Measurements from ENCODE around the gene B4GALT1.
A peak's percentile ranks its signal among the peaks of the same experiment; 100 is the strongest.

The B4GALT1 gene

GRCh38 chr9:33167084-33167971 is at the start of gene B4GALT1:
Gene B4GALT1 (minus strand): TSS chr9:33167336. CDS start chr9:33167169, 167 bp downstream.
- peak; percentile 92 to 96 for DNase-seq (ENCODE audit: low read depth in 2 of 2)

- no peak for DNase-seq (ENCODE audit: low read depth in 2 of 2)
These were observed 44.7 kb upstream of the B4GALT1 start for GRCh38 chr9:33211695-33212393.

- no peak for DNase-seq (ENCODE audit: low read depth in 2 of 2)
These were observed 43.0 kb upstream of the B4GALT1 start for GRCh38 chr9:33210006-33210715.

GRCh38 chr9:33209394-33209793 is 42.3 kb upstream of the B4GALT1 start:
- no peak for DNase-seq (ENCODE audit: low read depth in 2 of 2)

- DNase-seq (ENCODE audit: low read depth in 2 of 2) = peak; percentile 4
These were observed 35.5 kb upstream of the B4GALT1 start for GRCh38 chr9:33202552-33203201.

- no peak for DNase-seq (ENCODE audit: low read depth in 2 of 2)
These were observed 34.9 kb upstream of the B4GALT1 start for GRCh38 chr9:33202018-33202417.

GRCh38 chr9:33198165-33198564 is 31.0 kb upstream of the B4GALT1 start:
- DNase-seq (ENCODE audit: low read depth in 2 of 2) = no peak

GRCh38 chr9:33197279-33198152 is 30.4 kb upstream of the B4GALT1 start:
- no peak for DNase-seq (ENCODE audit: low read depth in 2 of 2)

- DNase-seq (ENCODE audit: low read depth in 2 of 2) = no peak
These were observed 29.6 kb upstream of the B4GALT1 start for GRCh38 chr9:33196736-33197135.

- DNase-seq (ENCODE audit: low read depth in 2 of 2) = no peak
These were observed 26.7 kb upstream of the B4GALT1 start for GRCh38 chr9:33193818-33194217.

- DNase-seq (ENCODE audit: low read depth in 2 of 2) = no peak
These were observed 25.5 kb upstream of the B4GALT1 start for GRCh38 chr9:33192493-33193255.

GRCh38 chr9:33190021-33190705 is 23.0 kb upstream of the B4GALT1 start:
- DNase-seq (ENCODE audit: low read depth in 2 of 2) = no peak

GRCh38 chr9:33189331-33189791 is 22.2 kb upstream of the B4GALT1 start:
- DNase-seq (ENCODE audit: low read depth in 2 of 2) = no peak

- no peak for DNase-seq (ENCODE audit: low read depth in 2 of 2)
These were observed 21.6 kb upstream of the B4GALT1 start for GRCh38 chr9:33188711-33189110.

GRCh38 chr9:33187519-33188218 is 20.5 kb upstream of the B4GALT1 start:
- no peak for DNase-seq (ENCODE audit: low read depth in 2 of 2)

- DNase-seq (ENCODE audit: low read depth in 2 of 2) = no peak
These were observed 19.5 kb upstream of the B4GALT1 start for GRCh38 chr9:33186457-33187168.

GRCh38 chr9:33185858-33186257 is 18.7 kb upstream of the B4GALT1 start:
- no peak for DNase-seq (ENCODE audit: low read depth in 2 of 2)

- no peak for DNase-seq (ENCODE audit: low read depth in 2 of 2)
These were observed 18.3 kb upstream of the B4GALT1 start for GRCh38 chr9:33185406-33185805.

Data from activated CD8-positive, alpha-beta memory T cell treated with anti-CD3 and anti-CD28 coated beads for 4 hours (primary cell).